Keratinocyte (primary cell): ENCODE data around the gene ANP32D. TPM values are rescaled to one million over a fixed set of nuclear protein-coding genes. Genes with fewer than 3 reads are reported as not detected.
"Not testable (repeated sequence)": the region's sequence is repeated elsewhere in the genome, so short reads cannot be mapped to it uniquely, and the experiment has no call there.

Experiments used
- DNase-seq: peaks from one replicate; pipeline ENCODE4 v3.0.0-alpha.2; 2011; ENCODE audit warnings: low read depth, missing footprints, low spot score
- FAIRE-seq: peaks from 2 replicates; lab custom pipeline; 2011; peaks lifted over from hg19 to GRCh38; lab: Jason Lieb, UNC
- H2AFZ ChIP-seq: 2 replicates; pipeline ENCODE4 v1.6.0; 2012; ENCODE audit warnings: low read length, control low read depth, inconsistent platforms; ENCODE audit not compliant: control insufficient read depth
- H3K27ac ChIP-seq: 2 replicates; pipeline ENCODE4 v1.5.1; 2011; ENCODE audit warnings: low read length; ENCODE audit not compliant: control insufficient read depth, insufficient read depth
- H3K27me3 ChIP-seq: 3 replicates; pipeline ENCODE4 v1.6.0; 2011; ENCODE audit warnings: low read length; ENCODE audit not compliant: control insufficient read depth, insufficient read depth; ENCODE audit errors: extremely low read depth
- H3K36me3 ChIP-seq, 2 experiments: 2 replicates in 1 of 2; 3 replicates in 1 of 2; pipeline ENCODE4 v1.5.1; 2011; ENCODE audit warnings: low read length in 2 of 2, mild to moderate bottlenecking in 1 of 2; ENCODE audit not compliant: control insufficient read depth in 2 of 2, insufficient read depth in 2 of 2; ENCODE audit errors: extremely low read depth in 1 of 2
- H3K4me1 ChIP-seq: 3 replicates; pipeline ENCODE4 v1.5.1; 2011; ENCODE audit warnings: low read length; ENCODE audit not compliant: control insufficient read depth, insufficient read depth; ENCODE audit errors: extremely low read depth
- H3K4me2 ChIP-seq: 3 replicates; pipeline ENCODE4 v1.6.0; 2011; ENCODE audit warnings: low read depth, low read length; ENCODE audit not compliant: control insufficient read depth, insufficient read depth; ENCODE audit errors: extremely low read depth
- H3K4me3 ChIP-seq, 3 experiments: fragments of 200-600 bp in 1 of 3; sonication (generic) in 1 of 3; 2 replicates in 2 of 3; 3 replicates in 1 of 3; pipeline ENCODE4 v1.5.1; 2011 to 2016; ENCODE audit warnings: low read length in 3 of 3, mild to moderate bottlenecking in 3 of 3, control low read depth in 2 of 3, inconsistent platforms in 1 of 3, low read depth in 1 of 3, mixed read lengths in 1 of 3, mixed run types in 1 of 3, moderate library complexity in 1 of 3; ENCODE audit not compliant: control insufficient read depth in 2 of 3, insufficient read depth in 2 of 3; ENCODE audit errors: extremely low read depth in 1 of 3
- H3K79me2 ChIP-seq: 2 replicates; pipeline ENCODE4 v1.6.0; 2012; ENCODE audit warnings: low read length; ENCODE audit not compliant: control insufficient read depth, insufficient read depth
- H3K9ac ChIP-seq: 3 replicates; pipeline ENCODE4 v1.6.0; 2011; ENCODE audit warnings: low read length; ENCODE audit not compliant: control insufficient read depth, insufficient read depth; ENCODE audit errors: extremely low read depth
- H3K9me1 ChIP-seq: 3 replicates; pipeline ENCODE4 v1.6.0; 2011; ENCODE audit warnings: low read length; ENCODE audit not compliant: control insufficient read depth, insufficient read depth; ENCODE audit errors: extremely low read depth
- H3K9me3 ChIP-seq: 2 replicates; pipeline ENCODE4 v1.5.1; 2012; ENCODE audit warnings: low read depth, low read length; ENCODE audit not compliant: control insufficient read depth
- H4K20me1 ChIP-seq: 3 replicates; pipeline ENCODE4 v1.6.0; 2011; ENCODE audit warnings: low read length; ENCODE audit not compliant: control insufficient read depth, insufficient read depth; ENCODE audit errors: extremely low read depth
- CTCF ChIP-seq, 3 experiments: IDR thresholded peaks in 1 of 3; conservative IDR thresholded peaks in 1 of 3; optimal IDR thresholded peaks in 1 of 3; 2 replicates in 2 of 3; 3 replicates in 1 of 3; pipeline versions ENCODE3 to v1.5.1; 2011; ENCODE audit warnings: low read length in 3 of 3, mild to moderate bottlenecking in 3 of 3, moderate library complexity in 2 of 3, control low read depth in 1 of 3, inconsistent platforms in 1 of 3; ENCODE audit not compliant: insufficient read depth in 2 of 3; ENCODE audit errors: extremely low read depth in 1 of 3
- EZH2 ChIP-seq: IDR thresholded peaks from one replicate; pipeline ENCODE4 v1.6.1; 2012; ENCODE audit warnings: inconsistent platforms, mild to moderate bottlenecking, low read length, moderate library complexity
- dilution Hi-C: fragments of 300-500 bp; cut with MboI; formaldehyde crosslinking; loops from one replicate; pipeline ENCODE4 v1.7.0; 2020; ENCODE audit warnings: low sequenced_read_pairs; ENCODE audit not compliant: extremely low pct_ligation_motif_present
- polyA plus RNA-seq, 5 experiments: library from polyadenylated mRNA; depleted of rRNA in 3 of 5; stranded (reverse) in 3 of 5; stranded (forward) in 1 of 5; unstranded in 1 of 5; fragments of >200 nt; gene quantifications; 1 replicate in 1 of 5; 2 replicates in 3 of 5; 3 replicates in 1 of 5; pipeline versions ENCODE4 v1.2.1 to v1.2.3, GENCODE V29; 2011 to 2012; ENCODE audit warnings: missing spikeins in 2 of 5, low read depth in 1 of 5, low replicate concordance in 1 of 5

The ANP32D gene
- polyA plus RNA-seq, 1 donor (not counting 4 experiments of a cell fraction or from before 2014, with no cell fraction given) = not detected

GRCh38 chr12:48512855-48513254 lies 40.5 kb downstream of the ANP32D start:
- H3K79me2 ChIP-seq = no peaks in the 10 kb centered on the region
- H3K4me2 ChIP-seq = no peak overlapping the region
- FAIRE-seq (no peak), DNase-seq (no peak)
- peaks cover 2% of the 10 kb centered on the region for H3K9me3 ChIP-seq
- H3K27ac ChIP-seq = no peak overlapping the region
- H3K4me1 ChIP-seq = no peaks in the 10 kb centered on the region
- no peak for TF ChIP-seq CTCF (optimal IDR thresholded peaks at IDR 0.05 in 1 of 3, IDR thresholded peaks at IDR 0.05 in 1 of 3, conservative IDR thresholded peaks at IDR 0.05 in 1 of 3; ENCODE audit: extremely low read depth in 1 of 3, insufficient read depth in 2 of 3, low read length in 3 of 3)
- no peak for TF ChIP-seq EZH2
- H4K20me1 ChIP-seq = no peaks in the 10 kb centered on the region
- no peaks in the 10 kb centered on the region for H3K36me3 ChIP-seq
- dilution Hi-C loops = no loop called here
- no peak overlapping the region for H3K9ac ChIP-seq
- H2AFZ ChIP-seq = no peak overlapping the region
- no peaks in the 10 kb centered on the region for H3K27me3 ChIP-seq
- no peaks in the 10 kb centered on the region for H3K9me1 ChIP-seq
- no peak overlapping the region for H3K4me3 ChIP-seq

- H3K9me3 ChIP-seq = peaks cover 2% of the 10 kb centered on the region
- H3K4me1 ChIP-seq = no peaks in the 10 kb centered on the region
- TF ChIP-seq EZH2 (no peak), CTCF (optimal IDR thresholded peaks at IDR 0.05 in 1 of 3, IDR thresholded peaks at IDR 0.05 in 1 of 3, conservative IDR thresholded peaks at IDR 0.05 in 1 of 3; ENCODE audit: extremely low read depth in 1 of 3, insufficient read depth in 2 of 3, low read length in 3 of 3) (no peak)
- H3K4me3 ChIP-seq = no peak overlapping the region
- no peak overlapping the region for H3K9ac ChIP-seq
- no peak overlapping the region for H3K4me2 ChIP-seq
- no peaks in the 10 kb centered on the region for H4K20me1 ChIP-seq
- no peak for DNase-seq
- H3K27me3 ChIP-seq = no peaks in the 10 kb centered on the region
- H2AFZ ChIP-seq = no peak overlapping the region
- H3K36me3 ChIP-seq = no peaks in the 10 kb centered on the region
- FAIRE-seq = no peak
- H3K79me2 ChIP-seq = no peaks in the 10 kb centered on the region
- H3K9me1 ChIP-seq = no peaks in the 10 kb centered on the region
- H3K27ac ChIP-seq = no peak overlapping the region
- dilution Hi-C loops = no loop called here
These were observed 42.4 kb downstream of the ANP32D start for GRCh38 chr12:48514728-48515127.

GRCh38 chr12:48520381-48520780 lies 48.0 kb downstream of the ANP32D start:
- H3K9me3 ChIP-seq, H3K36me3 ChIP-seq, H3K4me3 ChIP-seq, H3K27ac ChIP-seq, H3K79me2 ChIP-seq, DNase-seq, H3K27me3 ChIP-seq, H3K9ac ChIP-seq, H2AFZ ChIP-seq, H3K4me2 ChIP-seq, dilution Hi-C loops, H3K4me1 ChIP-seq, H4K20me1 ChIP-seq, FAIRE-seq, H3K9me1 ChIP-seq: not testable (repeated sequence)
